CD4-positive, alpha-beta T cell treated with Interferon alpha-2 for 1 hour (primary cell): Measurements from ENCODE around the gene SLC24A3.

Source experiments
- DNase-seq, 2 donors: peaks; one replicate each; pipeline ENCODE4 v3.0.0-alpha.2; 2020 to 2022

Gene SLC24A3

DNA sequence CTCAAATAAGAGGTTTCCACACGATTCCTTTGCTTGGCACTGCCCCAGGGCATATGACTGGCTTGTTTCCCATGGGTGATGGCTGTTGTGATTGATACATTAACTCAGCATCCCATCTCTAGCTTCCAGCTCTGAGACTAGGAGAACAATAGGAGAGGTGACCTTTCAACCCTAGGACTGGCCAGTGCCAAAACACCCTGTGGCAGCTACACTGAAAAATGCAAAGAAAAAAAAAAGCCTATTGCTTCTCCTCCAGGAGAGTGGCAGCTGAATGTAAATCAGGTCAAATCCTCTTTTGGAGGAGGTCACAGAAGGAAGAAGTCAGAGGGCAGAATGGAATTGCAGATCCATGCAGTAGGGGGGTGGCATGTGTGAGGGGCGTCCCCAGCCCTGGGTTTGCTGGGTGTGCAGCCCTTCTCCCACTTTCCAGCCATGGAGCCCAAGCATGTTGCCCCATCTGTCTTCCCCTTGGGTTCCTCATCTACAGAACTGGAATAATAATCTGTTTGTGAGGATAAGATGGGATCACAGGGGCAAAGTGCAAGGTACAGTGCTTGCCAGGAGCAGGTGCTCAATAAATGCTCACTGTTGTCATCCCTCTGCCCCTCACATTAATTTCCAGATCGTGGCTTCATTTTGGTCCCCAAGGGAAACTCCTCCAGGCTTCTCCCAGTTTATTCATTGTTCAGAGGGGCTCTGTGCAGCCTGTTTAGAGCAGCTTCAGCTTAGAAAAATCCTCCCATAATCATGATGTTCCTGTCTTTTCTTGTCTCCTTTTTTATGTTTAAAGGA, 300.6 kb downstream of the SLC24A3 start:
- no peak for DNase-seq

DNA sequence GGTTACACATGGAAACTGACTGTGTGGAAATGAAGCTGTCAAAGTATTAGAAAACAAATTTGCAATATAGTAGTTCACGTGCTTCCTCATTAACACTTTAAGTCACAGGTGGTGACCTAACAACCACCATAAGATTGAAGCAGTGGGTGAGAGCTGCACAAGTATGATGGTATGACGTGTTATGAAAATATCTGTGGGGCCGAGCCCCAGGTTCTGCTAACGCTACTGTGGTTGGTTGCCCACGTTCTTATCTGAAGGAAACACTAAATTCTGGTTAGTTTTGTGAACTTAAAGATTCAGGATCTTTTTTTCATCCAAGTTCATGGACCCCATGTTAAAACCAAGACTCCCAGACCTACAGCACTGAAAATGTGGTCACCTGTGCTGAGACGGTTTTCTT, 302.6 kb downstream of the SLC24A3 start:
- DNase-seq = no peak

DNA sequence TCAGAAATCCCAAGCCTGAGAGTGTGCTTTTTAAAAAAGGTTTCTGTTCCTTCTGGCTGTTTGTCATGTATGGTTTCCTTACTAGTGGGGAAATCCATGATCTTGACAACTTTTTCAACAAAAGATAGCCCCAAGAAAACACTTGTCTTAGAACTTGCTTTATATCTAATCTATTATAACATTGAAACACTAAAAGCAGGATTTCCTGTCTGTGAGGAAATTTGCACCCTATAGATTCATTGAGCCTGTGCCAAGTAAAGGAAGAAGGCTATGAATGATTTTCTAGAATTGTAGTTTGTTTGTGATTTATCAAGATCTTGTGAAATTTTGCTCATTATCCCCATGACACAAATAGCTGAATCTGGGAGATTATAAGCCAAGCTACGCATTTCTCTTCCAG, 307.0 kb downstream of the SLC24A3 start:
- no peak for DNase-seq

DNA sequence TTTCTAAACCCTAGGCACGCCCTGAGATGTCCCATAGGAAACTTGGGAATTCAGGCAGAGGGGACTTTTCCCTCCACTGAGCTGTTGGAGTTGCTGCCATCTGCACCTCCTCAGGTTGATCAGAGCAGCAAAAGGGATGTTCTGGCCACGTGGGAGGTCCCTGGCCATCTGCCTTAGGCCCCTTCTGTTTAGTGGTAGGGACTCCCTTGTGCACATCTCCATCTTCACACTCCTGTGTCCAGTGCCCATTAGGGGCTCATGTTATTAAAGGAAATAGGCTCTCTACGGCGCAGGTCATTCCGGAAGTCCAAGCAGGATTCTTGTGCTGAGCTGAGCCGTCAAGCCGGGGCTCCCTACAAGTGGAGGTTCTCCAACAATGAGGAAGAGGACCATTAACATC, 307.8 kb downstream of the SLC24A3 start:
- DNase-seq = no peak

DNA sequence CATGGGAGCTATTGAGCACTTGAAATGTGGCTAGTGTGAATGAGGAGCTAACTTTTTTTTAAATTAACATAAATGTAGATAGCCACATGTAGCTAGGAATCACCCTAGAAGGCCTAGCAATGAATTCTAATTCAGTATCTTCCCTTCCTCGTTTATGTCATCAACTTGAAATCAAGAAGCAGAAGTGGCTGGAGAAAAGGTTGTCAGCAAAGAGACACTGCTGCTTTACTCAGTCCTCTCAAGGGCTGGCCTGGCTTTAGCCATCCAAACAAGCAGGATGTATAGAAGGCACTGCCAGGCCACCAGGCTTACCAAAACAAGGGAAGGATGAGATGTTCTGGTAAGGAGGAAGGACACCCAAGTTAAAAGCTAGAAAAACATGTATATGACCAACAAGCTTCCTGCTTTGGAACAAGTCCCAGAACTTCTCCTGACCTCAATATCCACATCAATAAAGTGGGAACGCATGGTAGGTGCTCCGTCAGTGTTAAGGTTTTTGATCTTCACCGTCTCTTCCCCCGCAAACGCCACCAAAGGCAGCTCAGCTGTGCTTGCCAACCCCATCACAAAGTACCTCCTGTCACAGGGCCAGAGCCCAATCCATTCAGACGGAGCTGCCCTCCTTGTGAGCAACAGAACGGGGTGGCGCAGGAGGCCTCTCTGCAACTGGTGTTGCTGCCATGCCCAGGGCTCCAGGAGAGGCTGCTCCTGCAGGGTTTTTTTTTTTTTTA, 309.8 kb downstream of the SLC24A3 start:
- no peak for DNase-seq

DNA sequence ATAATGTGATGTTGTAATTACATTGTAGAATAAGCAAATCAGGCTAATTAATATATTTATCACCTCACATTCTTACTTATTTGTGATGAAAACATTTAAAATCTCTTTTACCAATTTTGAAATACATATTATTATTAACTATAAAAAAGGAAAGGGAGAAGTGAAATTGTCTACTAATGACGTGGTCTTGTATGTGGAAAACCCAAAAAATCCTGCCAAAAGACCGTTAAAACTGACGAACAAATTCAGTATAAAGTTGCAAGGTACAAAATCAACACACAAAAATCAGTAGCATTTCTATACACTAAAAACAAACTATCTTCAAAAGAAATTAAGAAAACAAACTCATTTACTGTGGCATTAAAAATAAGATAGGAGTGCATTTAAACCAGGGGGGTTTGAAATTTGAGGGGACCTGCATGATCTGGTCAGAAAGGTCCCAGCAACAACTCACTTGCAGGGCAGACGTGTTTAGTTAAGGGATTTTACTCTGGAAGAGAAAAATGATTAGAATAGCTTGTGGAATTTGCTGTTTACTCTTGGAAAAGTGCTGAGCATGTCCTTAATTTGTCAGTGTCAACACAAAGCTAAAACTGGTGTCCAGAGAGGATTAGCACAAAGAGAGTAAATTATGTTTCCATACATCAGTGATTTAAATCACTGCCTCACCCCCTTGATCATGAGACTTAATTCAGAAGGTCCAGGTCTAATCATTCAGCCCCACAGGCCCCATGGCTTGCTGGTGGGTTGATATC, 310.6 kb downstream of the SLC24A3 start:
- DNase-seq = no peak

DNA sequence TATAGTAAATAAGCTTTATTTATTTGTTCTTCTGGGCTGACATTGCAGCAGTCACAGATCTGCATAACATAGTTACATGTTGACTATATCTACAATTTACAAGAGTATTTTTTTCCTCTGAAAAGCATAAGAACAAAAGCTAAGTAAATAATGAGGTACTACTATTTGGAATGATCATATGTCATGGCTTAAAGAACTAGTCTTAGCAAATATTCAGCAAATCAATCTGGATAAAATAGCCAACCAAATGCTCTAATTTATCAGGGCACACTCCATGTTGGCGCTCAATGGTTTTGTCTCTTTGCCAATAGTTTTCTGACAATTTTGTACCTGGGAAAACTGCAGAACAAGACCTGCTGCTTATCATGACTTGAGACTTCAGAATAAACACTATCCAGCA, 312.2 kb downstream of the SLC24A3 start:
- DNase-seq = no peak

DNA sequence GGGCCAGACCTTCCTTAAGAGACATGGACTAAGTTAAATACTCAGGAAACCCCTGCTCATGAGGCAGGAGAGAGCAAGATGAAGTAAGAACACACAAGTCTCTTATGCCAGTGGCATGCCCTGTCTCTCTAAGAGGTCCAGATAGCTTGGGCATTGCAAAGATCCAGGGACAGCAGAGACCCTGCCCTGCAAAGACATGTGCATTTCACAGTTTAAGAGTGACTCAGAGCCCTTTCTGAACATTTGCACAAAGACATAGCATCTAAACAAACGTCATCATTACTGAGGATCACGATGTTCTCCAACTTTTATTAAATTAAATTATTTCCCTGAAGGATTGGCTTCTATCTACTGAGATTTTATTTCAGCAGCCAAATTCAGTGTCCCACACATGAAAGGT, 315.1 kb downstream of the SLC24A3 start:
- DNase-seq = no peak

DNA sequence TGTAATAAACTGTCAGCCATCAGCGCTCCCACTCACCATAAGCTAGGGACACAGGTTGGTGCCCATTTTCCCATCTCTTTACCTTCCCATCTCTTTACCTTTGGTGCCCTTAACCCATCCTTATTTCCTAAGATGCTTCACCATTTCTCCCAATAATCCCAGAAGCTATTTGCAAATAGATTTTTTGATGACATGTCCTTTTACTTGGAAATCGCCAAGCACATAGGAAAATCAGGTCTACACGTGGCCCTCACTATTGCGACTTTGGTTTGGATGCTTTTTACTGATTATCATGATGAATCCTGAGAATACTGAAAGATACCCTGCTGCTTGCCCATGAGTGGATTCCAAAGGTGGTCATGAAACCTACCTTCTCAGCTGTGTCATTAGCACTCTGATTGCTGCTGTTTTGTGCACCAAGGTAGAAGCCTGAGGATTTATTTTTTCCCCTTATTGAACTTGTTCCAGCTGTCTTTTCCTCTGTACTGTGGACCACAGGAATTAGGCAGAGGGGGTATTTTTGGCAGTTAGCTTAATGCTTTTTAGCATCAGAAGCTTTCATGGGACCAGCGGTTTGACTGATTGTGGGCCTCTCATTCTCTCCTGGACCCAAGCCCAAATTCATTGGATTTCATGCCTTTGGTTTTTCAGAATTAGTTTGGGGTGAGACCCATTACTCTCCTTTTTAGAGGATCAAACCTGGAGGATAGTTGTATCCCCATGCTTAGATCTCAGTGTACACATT, 316.0 kb downstream of the SLC24A3 start:
- DNase-seq = no peak

DNA sequence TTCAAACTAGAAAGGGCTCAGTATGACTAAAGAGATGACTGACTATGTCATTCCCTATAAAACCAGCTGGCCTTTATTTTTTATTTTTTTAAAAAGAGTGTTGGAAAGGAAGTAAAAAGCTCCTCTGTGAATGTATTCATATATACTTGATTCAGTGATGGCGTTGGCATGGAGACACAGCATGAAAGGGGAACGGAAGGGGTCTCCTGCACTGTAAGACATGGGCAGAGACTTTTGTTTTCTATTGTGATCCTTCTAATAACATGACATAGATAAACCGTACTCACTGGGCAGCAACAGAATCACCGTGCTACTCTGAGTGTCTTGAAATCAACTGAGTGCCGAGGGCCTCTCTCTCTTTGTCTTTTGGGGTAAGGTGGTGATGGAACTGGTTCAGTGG, 317.6 kb downstream of the SLC24A3 start:
- no peak for DNase-seq

DNA sequence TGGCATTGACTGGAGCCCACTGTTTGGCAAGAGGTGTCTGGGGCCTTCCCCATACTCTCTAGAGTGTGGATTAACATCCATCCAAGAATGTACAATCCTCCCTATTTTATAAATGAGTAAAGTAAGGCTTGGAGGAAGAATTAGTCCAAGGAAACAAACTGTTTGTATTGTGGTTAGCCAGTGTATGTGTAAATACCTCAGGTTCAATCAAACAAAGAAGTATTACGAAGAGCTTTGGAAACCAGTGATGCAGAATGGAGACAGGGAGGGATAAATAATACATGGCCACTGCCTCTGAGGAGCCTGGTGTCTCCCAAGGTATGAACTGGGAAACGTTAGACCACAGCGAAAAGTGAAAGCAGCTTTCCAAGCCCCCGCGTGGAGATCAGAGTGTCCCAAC, 319.0 kb downstream of the SLC24A3 start:
- DNase-seq = no peak

DNA sequence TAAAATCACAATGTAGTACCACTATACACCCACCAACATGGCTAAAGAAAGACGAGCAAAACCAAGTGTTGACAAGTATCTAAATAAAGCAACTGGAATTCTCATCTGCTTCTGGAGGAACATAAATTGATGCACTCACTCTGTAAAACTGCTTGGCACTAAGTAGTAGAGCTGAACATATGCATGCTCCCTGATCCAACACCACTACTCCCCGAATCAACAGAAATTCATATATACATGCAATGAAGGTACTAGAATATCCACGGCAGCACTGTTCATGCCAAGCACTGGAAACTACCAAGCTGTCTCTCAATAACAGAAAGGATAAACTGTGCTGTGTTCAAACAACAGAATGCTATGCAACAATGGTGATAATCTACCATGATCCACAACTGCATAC, 326.1 kb downstream of the SLC24A3 start:
- DNase-seq = no peak

DNA sequence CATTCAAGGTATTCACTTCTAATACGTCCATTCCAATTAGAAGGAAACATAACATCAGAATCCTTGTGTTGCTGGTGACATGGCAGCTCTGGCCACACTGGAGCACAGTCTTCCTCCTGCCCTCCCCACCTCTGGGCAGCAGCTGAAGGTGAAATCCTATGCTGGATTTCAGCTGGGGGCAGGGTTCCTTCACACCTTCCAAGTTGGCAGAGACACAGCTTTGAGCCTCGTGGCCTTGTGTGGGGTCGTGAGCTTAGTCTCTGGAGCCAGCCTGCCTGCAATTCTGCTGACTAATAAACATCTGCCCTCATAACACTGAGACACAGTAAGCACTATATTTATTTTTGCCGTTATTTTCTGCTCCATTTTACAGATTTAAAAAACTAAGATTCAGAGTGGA, 326.7 kb downstream of the SLC24A3 start:
- no peak for DNase-seq

DNA sequence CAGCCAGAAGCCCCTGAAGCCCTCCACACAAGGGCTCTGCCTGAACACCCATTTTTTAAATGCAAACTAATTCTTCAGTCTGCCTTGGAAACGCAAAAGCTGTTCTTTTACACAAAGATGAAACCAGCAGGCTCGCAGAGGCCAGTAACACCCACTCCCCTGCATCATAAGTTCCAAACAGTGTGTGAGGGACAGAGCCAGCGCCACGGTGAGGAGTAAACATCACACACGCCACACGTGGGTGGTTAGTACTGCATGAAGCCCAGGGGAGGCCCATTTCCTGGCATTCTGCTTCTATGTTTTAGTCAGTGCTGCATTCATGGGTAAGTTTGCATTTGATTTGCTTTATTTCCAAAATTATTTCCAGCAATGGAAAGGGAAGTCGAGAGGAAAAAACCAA, 327.9 kb downstream of the SLC24A3 start:
- no peak for DNase-seq

DNA sequence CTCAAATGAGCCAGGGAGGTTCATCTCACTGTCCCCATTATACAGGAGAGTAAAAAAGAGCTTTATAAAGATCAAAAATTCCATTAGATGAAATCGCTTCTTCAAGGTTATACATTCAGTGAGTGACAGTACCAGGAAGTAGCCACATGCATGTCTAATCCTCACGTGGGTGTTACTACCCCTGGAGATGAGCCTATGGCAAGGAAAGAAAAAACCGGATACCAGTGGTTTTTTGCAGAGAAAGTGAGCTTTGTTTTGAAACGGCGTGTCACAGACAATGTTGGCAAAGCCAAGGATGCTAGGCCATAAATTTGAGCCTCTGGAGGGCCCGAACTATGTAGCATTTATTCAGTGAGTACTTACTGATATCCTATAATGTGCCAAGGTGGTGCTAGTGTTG, 330.7 kb downstream of the SLC24A3 start:
- no peak for DNase-seq

DNA sequence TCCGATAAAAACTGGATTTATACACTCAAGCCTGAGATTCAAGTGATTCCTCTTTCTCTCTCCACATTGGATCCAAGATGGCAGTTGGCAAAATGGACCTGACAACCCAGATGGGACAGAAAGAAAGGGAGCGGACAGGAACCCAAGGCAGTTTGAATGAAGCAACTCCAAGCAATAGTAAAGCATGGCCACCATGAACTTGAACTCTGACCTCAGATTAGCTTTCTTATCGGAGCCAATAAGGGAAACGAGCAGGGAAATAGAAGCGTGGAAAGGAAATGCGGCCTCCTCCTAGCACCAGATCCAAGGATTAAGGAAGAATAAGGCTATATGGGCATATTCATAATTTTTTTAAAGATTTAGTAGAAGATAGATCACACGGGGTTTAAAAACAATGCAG, 332.2 kb downstream of the SLC24A3 start:
- DNase-seq = no peak

DNA sequence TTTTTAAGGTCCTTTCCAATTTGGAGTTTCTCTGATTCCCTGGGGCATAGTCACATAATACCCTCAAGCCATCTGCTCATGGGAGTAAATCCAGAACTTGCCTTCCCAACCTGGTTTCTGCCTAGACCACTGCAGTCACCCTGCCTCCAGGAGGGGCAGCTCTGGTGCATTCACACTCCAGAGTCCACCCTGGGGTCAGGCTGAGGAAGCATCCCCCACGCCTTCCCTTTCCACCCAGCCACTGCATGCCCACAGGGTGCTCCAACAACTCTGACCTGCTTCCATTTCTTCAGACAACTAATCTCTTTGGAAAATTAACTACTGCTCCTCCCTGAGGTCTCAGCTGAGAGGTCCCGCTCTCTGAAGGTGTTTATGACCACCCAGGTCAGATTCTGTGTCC, 334.2 kb downstream of the SLC24A3 start:
- DNase-seq = no peak

DNA sequence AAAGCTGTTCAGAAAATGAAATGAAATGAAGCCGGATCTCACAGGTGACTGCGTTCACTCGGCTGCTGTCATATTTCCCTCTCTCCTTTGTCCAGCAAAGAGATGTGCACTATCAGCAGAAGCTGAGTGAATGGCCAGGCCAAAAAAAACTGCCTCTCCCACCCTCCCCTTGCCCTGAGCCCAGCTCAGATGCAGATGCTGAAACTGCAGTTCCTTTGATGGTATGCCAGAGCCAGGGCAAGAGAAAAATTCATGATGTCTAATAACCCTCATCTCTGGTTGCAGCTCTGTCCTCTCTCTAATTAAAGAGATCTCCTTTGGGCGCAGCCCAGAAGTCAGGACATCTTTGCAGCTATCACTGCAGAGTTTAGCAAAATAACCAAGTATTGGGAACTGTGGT, 335.1 kb downstream of the SLC24A3 start:
- DNase-seq = no peak

DNA sequence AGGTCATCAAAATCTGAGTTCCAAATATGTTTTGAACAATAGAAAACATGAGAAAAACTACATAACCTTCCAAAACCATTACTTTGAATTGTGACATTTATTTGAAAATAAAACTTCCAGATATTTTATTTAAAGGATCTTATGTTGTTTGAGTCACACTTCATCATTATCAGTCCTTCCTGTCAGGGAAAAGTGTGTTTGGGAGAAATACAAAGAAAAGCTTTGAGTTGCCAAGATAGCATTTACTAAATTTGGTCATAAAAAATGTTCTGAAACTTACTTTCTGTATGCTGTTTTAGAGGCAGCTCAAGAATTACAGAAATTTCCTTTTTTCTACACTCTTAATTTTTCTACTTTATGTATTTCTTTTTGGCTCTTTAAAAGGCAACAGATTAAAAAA, 337.5 kb downstream of the SLC24A3 start:
- DNase-seq = no peak

DNA sequence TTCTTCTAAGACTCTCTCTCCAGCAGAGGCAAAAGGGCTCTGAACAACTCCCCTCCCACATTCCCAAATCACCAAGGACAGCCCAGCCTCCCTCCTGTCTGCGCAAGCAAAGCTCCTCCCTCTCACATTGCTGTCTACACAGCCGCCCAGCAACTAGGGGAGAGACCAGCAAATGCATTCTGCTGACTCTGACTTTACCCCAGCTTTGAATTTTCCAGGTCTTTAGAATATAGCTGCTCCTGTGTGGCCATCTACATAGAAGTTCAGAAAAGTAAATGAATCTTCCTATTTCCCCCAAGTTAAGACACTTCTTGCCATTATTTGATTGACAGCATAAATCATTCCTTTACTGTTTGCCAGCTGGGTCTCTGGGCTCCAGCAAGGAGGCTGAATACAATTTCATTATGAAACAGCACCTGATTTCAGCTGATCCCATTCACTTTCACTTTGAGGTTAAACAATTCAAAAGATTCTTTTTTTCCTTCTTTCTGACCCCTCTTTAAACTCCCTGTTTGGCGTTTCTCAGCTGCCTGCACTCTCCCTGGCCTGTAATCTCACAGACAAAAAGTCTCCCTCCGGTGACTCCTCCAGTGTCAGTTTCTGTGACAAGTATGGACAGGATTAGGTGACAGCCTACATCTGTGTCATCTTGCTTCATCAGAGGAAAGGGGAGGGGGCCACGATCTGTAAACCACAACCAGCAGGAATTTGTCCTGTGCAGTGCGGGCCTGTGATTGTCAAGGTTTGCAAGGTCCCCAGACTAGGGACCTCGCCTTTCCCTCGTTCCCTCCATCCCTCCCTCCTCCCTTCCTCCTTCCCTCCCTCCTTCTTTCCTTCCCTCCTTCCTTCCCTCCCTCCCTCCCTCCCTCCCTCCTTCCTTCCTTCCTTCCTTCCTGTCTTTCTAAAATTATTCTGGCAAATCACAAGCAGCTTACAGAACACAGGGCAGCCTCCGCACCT, 340.1 kb downstream of the SLC24A3 start:
- no peak for DNase-seq

DNA sequence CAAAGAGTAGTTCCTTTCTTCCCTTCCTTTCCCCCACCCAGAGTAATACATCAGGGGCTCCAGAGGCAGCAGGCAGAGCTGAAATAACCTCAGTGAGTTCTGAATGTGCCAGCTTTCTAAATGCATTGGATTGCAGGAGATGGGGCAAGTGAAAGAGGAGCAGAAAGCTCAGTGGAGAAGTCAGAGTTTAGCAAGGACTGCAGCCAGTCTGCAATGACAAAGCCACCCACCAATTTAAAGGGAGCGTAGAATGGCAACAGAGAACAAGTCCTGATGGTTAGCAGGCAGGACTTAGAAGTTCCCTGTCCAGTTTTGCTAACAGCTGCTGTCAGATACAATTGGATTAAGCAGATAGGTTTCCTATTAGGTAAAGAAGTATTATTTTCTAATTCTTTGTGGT, 342.2 kb downstream of the SLC24A3 start:
- no peak for DNase-seq

DNA sequence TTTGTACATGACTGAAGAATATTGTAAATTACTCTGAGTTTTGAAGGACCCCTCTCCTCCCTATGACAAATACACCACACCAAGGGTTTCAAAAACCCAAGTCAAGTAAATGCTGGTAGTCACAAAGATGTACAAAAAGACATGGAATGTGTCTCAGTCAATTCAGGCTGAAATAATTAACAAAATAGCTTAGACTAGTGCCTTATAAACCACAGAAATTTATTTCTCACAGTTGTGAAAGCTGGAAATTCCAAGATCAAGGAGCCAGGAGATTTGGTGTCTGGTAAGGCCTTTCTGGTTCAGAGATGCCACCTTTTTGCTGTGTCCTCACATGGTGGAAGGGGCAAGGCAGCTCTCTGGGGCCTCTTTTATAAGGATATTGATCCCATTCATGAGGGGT, 343.3 kb downstream of the SLC24A3 start:
- no peak for DNase-seq
